Nephron (organoid): ENCODE measurements around the gene HYLS1.
A peak's percentile ranks its signal among the peaks of the same experiment; 100 is the strongest.

Experiments used
- H3K27ac Mint-ChIP-seq, 3 experiments: 2 replicates each; pipeline ENCODE4 v1.8.0; 2020; ENCODE audit warnings: mixed read lengths in 3 of 3, mild to moderate bottlenecking in 2 of 3, moderate library complexity in 1 of 3
- H3K27me3 Mint-ChIP-seq: 2 replicates; pipeline ENCODE4 v1.8.0; 2021; ENCODE audit warnings: low read depth, mild to moderate bottlenecking, moderate library complexity, mixed read lengths
- H3K36me3 Mint-ChIP-seq: 2 replicates; pipeline ENCODE4 v1.8.0; 2020; ENCODE audit warnings: low read depth, mixed read lengths
- H3K4me1 Mint-ChIP-seq: 2 replicates; pipeline ENCODE4 v1.8.0; 2020; ENCODE audit warnings: mixed read lengths
- H3K4me3 Mint-ChIP-seq, 3 experiments: 2 replicates each; pipeline ENCODE4 v1.8.0; 2020; ENCODE audit warnings: mild to moderate bottlenecking in 3 of 3, mixed read lengths in 3 of 3, moderate library complexity in 2 of 3
- H3K9me3 Mint-ChIP-seq: 2 replicates; pipeline ENCODE4 v1.8.0; 2020; ENCODE audit warnings: mixed read lengths
- TF ChIP-seq, protein P1 (sequence below), 3 experiments: fragments of 200-600 bp; sonication (generic); IDR thresholded peaks; one replicate each; pipeline ENCODE4 v1.5.0; 2021; ENCODE audit warnings: antibody characterized with exemption in 3 of 3; ENCODE audit not compliant: unreplicated experiment in 3 of 3

Gene HYLS1

GRCh38 chr11:125947419-125948277, 60.2 kb downstream of the HYLS1 start:
- Mint-ChIP-seq H3K4me1 (peaks cover 36% of the 10 kb centered on the region), H3K36me3 (no peaks in the 10 kb centered on the region), H3K9me3 (no peaks in the 10 kb centered on the region), H3K4me3 (no peak overlapping the region), H3K27me3 (peaks cover 4% of the 10 kb centered on the region), H3K27ac (no peak overlapping the region)
- TF ChIP-seq, protein P1, sequence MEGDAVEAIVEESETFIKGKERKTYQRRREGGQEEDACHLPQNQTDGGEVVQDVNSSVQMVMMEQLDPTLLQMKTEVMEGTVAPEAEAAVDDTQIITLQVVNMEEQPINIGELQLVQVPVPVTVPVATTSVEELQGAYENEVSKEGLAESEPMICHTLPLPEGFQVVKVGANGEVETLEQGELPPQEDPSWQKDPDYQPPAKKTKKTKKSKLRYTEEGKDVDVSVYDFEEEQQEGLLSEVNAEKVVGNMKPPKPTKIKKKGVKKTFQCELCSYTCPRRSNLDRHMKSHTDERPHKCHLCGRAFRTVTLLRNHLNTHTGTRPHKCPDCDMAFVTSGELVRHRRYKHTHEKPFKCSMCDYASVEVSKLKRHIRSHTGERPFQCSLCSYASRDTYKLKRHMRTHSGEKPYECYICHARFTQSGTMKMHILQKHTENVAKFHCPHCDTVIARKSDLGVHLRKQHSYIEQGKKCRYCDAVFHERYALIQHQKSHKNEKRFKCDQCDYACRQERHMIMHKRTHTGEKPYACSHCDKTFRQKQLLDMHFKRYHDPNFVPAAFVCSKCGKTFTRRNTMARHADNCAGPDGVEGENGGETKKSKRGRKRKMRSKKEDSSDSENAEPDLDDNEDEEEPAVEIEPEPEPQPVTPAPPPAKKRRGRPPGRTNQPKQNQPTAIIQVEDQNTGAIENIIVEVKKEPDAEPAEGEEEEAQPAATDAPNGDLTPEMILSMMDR (IDR thresholded peaks at IDR 0.05; ENCODE audit: unreplicated experiment in 3 of 3), result no peak

- Mint-ChIP-seq H3K36me3 (no peaks in the 10 kb centered on the region), H3K27ac (no peak overlapping the region), H3K4me1 (peaks cover 42% of the 10 kb centered on the region), H3K27me3 (peaks cover 4% of the 10 kb centered on the region), H3K9me3 (no peaks in the 10 kb centered on the region), H3K4me3 (no peak overlapping the region)
- TF ChIP-seq, protein P1 (IDR thresholded peaks at IDR 0.05; ENCODE audit: unreplicated experiment in 3 of 3), result no peak
Measured at GRCh38 chr11:125948278-125949051, 61.0 kb downstream of the HYLS1 start.

DNA sequence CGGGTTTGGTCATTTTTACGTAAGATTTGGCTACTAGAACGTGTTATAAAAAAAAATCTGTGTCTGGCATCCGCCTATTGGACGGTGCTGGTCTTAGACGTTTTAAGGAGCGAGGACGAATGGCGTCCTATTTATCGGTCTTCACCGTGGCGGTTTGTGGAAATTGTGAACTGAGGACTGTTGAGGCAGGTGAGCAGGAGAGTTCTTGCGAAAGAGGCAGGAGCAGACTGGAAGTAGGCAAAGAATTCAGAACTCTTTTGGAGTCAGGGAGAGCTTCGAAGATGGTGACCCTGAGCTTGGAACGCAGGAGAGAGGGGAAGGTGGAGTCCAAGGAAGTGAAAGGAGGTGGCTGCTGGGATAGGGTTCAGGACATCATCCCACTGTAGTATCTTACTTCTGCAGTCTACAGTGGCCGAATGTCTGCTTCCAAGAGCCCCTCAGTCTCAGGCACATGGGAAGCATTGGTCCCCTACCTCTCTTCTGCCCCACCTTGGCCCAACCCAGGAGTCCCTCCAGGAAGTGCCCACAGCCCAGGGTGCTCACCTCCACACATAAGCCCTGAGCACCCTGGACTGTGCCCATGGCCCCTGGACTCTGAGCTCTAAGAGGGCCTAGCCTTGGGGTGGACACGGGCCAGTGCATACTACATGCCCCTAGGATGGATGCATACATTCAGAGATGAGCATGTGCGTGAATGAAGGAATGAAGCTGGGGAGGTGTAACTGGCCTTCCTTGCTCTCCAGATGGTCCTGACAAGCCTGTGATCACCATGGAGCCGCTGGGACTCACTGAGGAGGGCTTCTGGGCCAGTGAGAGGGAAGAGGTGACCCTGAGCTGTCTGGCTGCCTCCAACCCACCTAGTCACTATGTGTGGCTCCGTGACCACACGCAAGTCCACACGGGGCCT, 62.1 kb downstream of the HYLS1 start:
- TF ChIP-seq, protein P1 (IDR thresholded peaks at IDR 0.05; ENCODE audit: unreplicated experiment in 3 of 3), result no peak
- peaks cover under 1% of the 10 kb centered on the region for H3K27me3 Mint-ChIP-seq
- peaks cover 39% of the 10 kb centered on the region for H3K4me1 Mint-ChIP-seq
- H3K27ac Mint-ChIP-seq, result peak overlapping the region in 2 of 3 experiments; percentile 39 to 60
- H3K9me3 Mint-ChIP-seq, result no peaks in the 10 kb centered on the region
- H3K4me3 Mint-ChIP-seq, result no peak overlapping the region
- no peaks in the 10 kb centered on the region for H3K36me3 Mint-ChIP-seq

- H3K4me1 Mint-ChIP-seq, result peaks cover 36% of the 10 kb centered on the region
- no peaks in the 10 kb centered on the region for H3K36me3 Mint-ChIP-seq
- no peaks in the 10 kb centered on the region for H3K27me3 Mint-ChIP-seq
- TF ChIP-seq, protein P1 (IDR thresholded peaks at IDR 0.05; ENCODE audit: unreplicated experiment in 3 of 3), result no peak
- no peak overlapping the region for H3K4me3 Mint-ChIP-seq
- no peak overlapping the region for H3K27ac Mint-ChIP-seq
- H3K9me3 Mint-ChIP-seq, result no peaks in the 10 kb centered on the region
Measured at GRCh38 chr11:125950178-125950490, 62.7 kb downstream of the HYLS1 start.
